ENCODE results near the gene RXRA. TPM values are rescaled to one million over a fixed set of nuclear protein-coding genes. Genes with fewer than 3 reads are reported as not detected.

Gene RXRA
- total and polyA plus RNA-seq, 10 donors, result 10.9 to 116 (median 81.0) TPM

DNA sequence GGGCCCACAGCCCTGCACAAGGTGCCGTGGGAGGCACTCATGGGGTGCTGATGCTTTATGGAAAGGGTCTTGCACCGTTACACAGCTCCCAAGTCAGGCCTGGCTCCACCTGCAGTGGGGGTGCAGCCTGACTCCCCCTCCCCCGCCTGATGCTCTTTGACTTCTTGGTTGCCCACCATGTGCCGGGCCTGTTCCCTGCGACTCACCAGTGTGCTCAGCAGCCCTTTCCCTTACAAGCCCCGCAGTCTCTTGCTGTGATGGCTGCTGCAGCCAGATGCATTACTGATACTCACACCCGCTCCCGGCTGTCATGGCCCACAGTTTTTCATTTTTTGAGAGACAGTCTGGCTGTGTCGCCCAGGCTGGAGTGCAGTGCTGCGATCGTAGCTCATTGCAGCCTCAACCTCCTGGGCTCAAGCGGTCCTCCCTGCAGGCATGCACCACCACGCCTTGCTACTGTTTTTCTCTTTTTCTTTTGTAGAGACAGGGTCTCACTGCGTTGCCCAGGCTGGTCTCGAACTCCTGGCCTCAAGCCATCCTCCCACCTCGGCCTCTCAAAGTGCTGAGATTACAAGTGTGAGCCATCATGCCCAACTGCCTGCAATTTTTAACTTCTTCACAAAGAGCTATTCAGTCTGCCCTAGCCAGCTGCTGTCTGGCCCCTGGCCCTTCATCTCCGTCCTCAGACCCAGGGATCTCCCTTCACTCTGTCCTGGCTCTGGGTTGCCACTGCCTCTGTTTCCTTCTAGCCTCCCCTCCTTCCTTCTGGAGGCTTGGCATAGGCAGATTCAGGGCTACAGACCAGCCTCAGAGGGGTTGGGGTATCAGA, 109.5 kb downstream of the RXRA start:
- TF ChIP-seq CTCF (IDR thresholded peaks at IDR 0.05 in 8 of 11, conservative IDR thresholded peaks at IDR 0.05 in 3 of 11) (no peak), POLR2A (IDR thresholded peaks at IDR 0.05) (no peak), POLR2AphosphoS5 (IDR thresholded peaks at IDR 0.05) (no peak)
- DNase-seq, result no peak
- Histone ChIP-seq H3K4me3 (no peak overlapping the region), H3K27ac (peak overlapping the region in 6 of 8 donors; percentile 74 to 88 (median 82)), H3K4me1 (peaks cover 14 to 87% (median 64%) of the 10 kb centered on the region in 6 donors), H3K36me3 (peaks cover 0 to 91% (median 39%) of the 10 kb centered on the region in 6 donors), H3K27me3 (replicated peaks in 1 of 7) (peaks cover 0 to 4% (median 0%) of the 10 kb centered on the region in 7 donors), H3K9me3 (no peaks in the 10 kb centered on the region)
- intact Hi-C loops (cut with DNase I; ENCODE audit: low total_unique reads), result no loop called here
- 74 to 85% (median 81%) methylated on average over 16 to 17 of the region's 17 CpGs for WGBS, 5 donors

DNA sequence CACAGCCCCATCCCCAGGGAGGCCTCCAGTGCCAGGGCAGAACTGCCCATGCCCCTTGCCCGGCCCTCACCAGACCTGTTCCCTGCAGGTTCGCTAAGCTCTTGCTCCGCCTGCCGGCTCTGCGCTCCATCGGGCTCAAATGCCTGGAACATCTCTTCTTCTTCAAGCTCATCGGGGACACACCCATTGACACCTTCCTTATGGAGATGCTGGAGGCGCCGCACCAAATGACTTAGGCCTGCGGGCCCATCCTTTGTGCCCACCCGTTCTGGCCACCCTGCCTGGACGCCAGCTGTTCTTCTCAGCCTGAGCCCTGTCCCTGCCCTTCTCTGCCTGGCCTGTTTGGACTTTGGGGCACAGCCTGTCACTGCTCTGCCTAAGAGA, 110.1 kb downstream of the RXRA start:
- DNase-seq, result no peak
- no peaks in the 10 kb centered on the region for H3K9me3 ChIP-seq
- peaks cover 0 to 85% (median 36%) of the 10 kb centered on the region in 6 donors for H3K36me3 ChIP-seq
- intact Hi-C loops (cut with DNase I; ENCODE audit: low total_unique reads), result no loop called here
- peaks cover 14 to 86% (median 64%) of the 10 kb centered on the region in 6 donors for H3K4me1 ChIP-seq
- H3K27ac ChIP-seq, result peak overlapping the region in 6 of 8 donors; percentile 32 to 88 (median 82)
- TF ChIP-seq CTCF (IDR thresholded peaks at IDR 0.05 in 8 of 11, conservative IDR thresholded peaks at IDR 0.05 in 3 of 11) (no peak), POLR2AphosphoS5 (IDR thresholded peaks at IDR 0.05) (peak in 1 of 3 donors; percentile 21)
- 85 to 89% (median 86%) methylated on average over 12 of the region's 12 CpGs for WGBS, 5 donors
- H3K27me3 ChIP-seq (replicated peaks in 1 of 7), result peaks cover 0 to 10% (median 0%) of the 10 kb centered on the region in 7 donors
- no peak overlapping the region for H3K4me3 ChIP-seq

DNA sequence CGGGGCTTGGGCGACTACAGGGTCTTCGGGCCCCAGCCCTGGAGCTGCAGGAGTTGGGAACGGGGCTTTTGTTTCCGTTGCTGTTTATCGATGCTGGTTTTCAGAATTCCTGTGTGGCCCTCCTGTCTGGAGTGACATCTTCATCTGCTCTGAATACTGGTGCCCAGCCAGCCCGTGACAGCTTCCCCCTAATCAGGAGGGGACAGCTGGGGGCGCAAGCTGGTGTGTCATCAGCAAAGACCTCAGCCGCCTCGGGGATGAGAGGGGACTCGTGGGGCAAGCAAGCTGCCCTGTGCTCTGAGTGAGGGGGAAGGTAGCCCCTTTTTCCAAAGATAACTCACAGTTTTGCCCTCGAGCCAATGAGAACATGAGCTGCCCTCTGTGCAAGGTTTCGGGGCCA, 110.7 kb downstream of the RXRA start:
- Histone ChIP-seq H3K4me1 (peaks cover 14 to 87% (median 65%) of the 10 kb centered on the region in 6 donors), H3K27ac (peak overlapping the region in 5 of 8 donors; percentile 14 to 88 (median 82))
- intact Hi-C loops (cut with DNase I; ENCODE audit: low total_unique reads), result no loop called here

More for the DNA sequence above, 110.7 kb downstream of the RXRA start:
- Histone ChIP-seq H3K36me3 (peaks cover 0 to 80% (median 31%) of the 10 kb centered on the region in 6 donors), H3K4me3 (no peak overlapping the region), H3K27me3 (replicated peaks in 1 of 7) (peaks cover 0 to 16% (median 2%) of the 10 kb centered on the region in 7 donors), H3K9me3 (no peaks in the 10 kb centered on the region)
- WGBS, 5 donors, result 85 to 86% (median 85%) methylated on average over 9 to 13 of the region's 13 CpGs
- TF ChIP-seq CTCF (IDR thresholded peaks at IDR 0.05 in 8 of 11, conservative IDR thresholded peaks at IDR 0.05 in 3 of 11) (no peak), POLR2AphosphoS5 (IDR thresholded peaks at IDR 0.05) (no peak), POLR2A (IDR thresholded peaks at IDR 0.05) (no peak)
- no peak for DNase-seq

Measured in spleen (tissue), 11 donors.